ENCODE data around the gene MCF2L2.

Gene MCF2L2

DNA sequence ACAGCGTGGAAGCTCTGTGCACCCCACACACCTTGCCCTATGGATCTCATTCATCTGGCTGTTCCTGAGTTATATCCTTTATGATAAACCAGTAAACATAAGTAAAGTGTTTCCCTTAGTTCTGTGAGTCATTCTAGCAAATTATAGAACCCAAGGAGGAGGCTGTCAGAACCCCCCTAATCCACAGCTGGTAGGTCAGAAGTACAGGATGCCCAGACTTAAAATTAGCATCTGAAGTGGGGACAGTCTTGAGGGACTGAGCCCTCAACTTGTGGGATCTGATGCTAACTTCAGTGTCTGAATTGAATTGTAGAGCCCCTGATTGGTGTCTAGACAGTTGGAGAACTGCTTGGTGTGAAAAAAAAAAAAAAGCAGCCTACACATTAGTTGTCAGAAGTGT lies 100.3 kb downstream of the MCF2L2 start (continued):
- TF ChIP-seq, protein P1, sequence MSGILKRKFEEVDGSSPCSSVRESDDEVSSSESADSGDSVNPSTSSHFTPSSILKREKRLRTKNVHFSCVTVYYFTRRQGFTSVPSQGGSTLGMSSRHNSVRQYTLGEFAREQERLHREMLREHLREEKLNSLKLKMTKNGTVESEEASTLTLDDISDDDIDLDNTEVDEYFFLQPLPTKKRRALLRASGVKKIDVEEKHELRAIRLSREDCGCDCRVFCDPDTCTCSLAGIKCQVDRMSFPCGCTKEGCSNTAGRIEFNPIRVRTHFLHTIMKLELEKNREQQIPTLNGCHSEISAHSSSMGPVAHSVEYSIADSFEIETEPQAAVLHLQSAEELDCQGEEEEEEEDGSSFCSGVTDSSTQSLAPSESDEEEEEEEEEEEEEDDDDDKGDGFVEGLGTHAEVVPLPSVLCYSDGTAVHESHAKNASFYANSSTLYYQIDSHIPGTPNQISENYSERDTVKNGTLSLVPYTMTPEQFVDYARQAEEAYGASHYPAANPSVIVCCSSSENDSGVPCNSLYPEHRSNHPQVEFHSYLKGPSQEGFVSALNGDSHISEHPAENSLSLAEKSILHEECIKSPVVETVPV (CRISPR knock-in tag; IDR thresholded peaks at IDR 0.05), result no peak
- TF ChIP-seq TOX (CRISPR knock-in tag; IDR thresholded peaks at IDR 0.05; ENCODE audit: borderline replicate concordance), result no peak
- no peak for TF ChIP-seq CSDC2 (CRISPR knock-in tag; IDR thresholded peaks at IDR 0.05)

DNA sequence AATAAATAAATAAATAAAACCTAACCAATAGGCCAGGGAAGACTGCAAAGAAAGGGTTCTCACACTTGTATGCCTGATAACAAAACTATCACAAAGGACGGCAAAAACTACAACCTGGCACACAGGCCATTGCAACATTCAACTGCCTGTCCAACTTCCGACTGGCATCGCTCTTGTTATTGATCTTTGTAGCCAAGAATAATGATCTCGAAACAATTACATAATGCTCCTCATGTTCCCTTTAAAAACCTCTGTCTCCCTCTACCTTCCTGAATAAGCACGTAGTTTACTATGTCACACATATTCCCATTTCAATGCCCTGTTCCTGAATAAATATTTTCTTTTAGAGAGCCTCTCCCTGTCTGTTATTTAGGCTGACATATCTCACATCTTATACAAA lies 101.1 kb downstream of the MCF2L2 start:
- ATAC-seq, result no peak
- TF ChIP-seq CSDC2 (CRISPR knock-in tag; IDR thresholded peaks at IDR 0.05) (no peak), OSR1 (CRISPR knock-in tag; IDR thresholded peaks at IDR 0.05) (no peak), GLIS3 (CRISPR knock-in tag; IDR thresholded peaks at IDR 0.05) (no peak), TOX (CRISPR knock-in tag; IDR thresholded peaks at IDR 0.05; ENCODE audit: borderline replicate concordance) (no peak), ISL1 (CRISPR knock-in tag; IDR thresholded peaks at IDR 0.05) (no peak), ZC3H10 (CRISPR knock-in tag; IDR thresholded peaks at IDR 0.05) (no peak), TCF4 (CRISPR knock-in tag; IDR thresholded peaks at IDR 0.05; ENCODE audit: borderline replicate concordance) (no peak), PPARA (CRISPR knock-in tag; IDR thresholded peaks at IDR 0.05; ENCODE audit: borderline replicate concordance) (no peak), ZFP30 (CRISPR knock-in tag; IDR thresholded peaks at IDR 0.05) (no peak), ESRRG (CRISPR knock-in tag; IDR thresholded peaks at IDR 0.05) (no peak)
- TF ChIP-seq, protein P2, sequence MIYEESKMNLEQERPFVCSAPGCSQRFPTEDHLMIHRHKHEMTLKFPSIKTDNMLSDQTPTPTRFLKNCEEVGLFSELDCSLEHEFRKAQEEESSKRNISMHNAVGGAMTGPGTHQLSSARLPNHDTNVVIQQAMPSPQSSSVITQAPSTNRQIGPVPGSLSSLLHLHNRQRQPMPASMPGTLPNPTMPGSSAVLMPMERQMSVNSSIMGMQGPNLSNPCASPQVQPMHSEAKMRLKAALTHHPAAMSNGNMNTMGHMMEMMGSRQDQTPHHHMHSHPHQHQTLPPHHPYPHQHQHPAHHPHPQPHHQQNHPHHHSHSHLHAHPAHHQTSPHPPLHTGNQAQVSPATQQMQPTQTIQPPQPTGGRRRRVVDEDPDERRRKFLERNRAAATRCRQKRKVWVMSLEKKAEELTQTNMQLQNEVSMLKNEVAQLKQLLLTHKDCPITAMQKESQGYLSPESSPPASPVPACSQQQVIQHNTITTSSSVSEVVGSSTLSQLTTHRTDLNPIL (CRISPR knock-in tag; IDR thresholded peaks at IDR 0.05; ENCODE audit: low read depth), result no peak
- TF ChIP-seq, protein P1 (CRISPR knock-in tag; IDR thresholded peaks at IDR 0.05), result no peak
- TF ChIP-seq, protein P3, sequence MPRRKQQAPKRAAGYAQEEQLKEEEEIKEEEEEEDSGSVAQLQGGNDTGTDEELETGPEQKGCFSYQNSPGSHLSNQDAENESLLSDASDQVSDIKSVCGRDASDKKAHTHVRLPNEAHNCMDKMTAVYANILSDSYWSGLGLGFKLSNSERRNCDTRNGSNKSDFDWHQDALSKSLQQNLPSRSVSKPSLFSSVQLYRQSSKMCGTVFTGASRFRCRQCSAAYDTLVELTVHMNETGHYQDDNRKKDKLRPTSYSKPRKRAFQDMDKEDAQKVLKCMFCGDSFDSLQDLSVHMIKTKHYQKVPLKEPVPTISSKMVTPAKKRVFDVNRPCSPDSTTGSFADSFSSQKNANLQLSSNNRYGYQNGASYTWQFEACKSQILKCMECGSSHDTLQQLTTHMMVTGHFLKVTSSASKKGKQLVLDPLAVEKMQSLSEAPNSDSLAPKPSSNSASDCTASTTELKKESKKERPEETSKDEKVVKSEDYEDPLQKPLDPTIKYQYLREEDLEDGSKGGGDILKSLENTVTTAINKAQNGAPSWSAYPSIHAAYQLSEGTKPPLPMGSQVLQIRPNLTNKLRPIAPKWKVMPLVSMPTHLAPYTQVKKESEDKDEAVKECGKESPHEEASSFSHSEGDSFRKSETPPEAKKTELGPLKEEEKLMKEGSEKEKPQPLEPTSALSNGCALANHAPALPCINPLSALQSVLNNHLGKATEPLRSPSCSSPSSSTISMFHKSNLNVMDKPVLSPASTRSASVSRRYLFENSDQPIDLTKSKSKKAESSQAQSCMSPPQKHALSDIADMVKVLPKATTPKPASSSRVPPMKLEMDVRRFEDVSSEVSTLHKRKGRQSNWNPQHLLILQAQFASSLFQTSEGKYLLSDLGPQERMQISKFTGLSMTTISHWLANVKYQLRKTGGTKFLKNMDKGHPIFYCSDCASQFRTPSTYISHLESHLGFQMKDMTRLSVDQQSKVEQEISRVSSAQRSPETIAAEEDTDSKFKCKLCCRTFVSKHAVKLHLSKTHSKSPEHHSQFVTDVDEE (CRISPR knock-in tag; IDR thresholded peaks at IDR 0.05), result no peak

DNA sequence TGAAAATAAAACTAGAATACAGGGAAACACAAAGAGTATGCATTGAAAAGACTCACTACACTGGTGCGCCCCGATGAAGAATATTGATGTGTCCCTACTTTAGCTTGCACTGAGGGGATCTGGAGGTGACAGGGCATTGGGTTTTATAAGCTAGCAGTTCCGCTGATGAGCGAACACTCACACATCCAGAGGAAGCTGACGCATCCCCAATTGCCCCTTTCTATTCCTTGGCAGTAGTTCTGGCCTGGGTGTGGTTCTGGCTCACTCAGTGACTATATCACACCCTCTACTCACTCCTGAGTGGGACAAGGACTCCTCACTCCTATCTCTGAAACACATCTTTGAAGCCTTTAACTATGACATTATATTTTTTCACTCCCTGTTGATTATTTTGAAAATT lies 104.3 kb downstream of the MCF2L2 start:
- no peak for TF ChIP-seq TOX (CRISPR knock-in tag; IDR thresholded peaks at IDR 0.05; ENCODE audit: borderline replicate concordance)
- TF ChIP-seq ZNF70 (CRISPR knock-in tag; IDR thresholded peaks at IDR 0.05), result no peak
- no peak for TF ChIP-seq CSDC2 (CRISPR knock-in tag; IDR thresholded peaks at IDR 0.05)
- no peak for TF ChIP-seq ZFP3 (CRISPR knock-in tag; IDR thresholded peaks at IDR 0.05)
- TF ChIP-seq, protein P4, sequence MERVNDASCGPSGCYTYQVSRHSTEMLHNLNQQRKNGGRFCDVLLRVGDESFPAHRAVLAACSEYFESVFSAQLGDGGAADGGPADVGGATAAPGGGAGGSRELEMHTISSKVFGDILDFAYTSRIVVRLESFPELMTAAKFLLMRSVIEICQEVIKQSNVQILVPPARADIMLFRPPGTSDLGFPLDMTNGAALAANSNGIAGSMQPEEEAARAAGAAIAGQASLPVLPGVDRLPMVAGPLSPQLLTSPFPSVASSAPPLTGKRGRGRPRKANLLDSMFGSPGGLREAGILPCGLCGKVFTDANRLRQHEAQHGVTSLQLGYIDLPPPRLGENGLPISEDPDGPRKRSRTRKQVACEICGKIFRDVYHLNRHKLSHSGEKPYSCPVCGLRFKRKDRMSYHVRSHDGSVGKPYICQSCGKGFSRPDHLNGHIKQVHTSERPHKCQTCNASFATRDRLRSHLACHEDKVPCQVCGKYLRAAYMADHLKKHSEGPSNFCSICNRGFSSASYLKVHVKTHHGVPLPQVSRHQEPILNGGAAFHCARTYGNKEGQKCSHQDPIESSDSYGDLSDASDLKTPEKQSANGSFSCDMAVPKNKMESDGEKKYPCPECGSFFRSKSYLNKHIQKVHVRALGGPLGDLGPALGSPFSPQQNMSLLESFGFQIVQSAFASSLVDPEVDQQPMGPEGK (CRISPR knock-in tag; IDR thresholded peaks at IDR 0.05; ENCODE audit: borderline replicate concordance), result no peak
- TF ChIP-seq, protein P5, sequence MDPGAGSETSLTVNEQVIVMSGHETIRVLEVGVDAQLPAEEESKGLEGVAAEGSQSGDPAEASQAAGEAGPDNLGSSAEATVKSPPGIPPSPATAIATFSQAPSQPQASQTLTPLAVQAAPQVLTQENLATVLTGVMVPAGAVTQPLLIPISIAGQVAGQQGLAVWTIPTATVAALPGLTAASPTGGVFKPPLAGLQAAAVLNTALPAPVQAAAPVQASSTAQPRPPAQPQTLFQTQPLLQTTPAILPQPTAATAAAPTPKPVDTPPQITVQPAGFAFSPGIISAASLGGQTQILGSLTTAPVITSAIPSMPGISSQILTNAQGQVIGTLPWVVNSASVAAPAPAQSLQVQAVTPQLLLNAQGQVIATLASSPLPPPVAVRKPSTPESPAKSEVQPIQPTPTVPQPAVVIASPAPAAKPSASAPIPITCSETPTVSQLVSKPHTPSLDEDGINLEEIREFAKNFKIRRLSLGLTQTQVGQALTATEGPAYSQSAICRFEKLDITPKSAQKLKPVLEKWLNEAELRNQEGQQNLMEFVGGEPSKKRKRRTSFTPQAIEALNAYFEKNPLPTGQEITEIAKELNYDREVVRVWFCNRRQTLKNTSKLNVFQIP (CRISPR knock-in tag; IDR thresholded peaks at IDR 0.05; ENCODE audit: borderline replicate concordance, low read depth), result no peak
- no peak for TF ChIP-seq TCF4 (CRISPR knock-in tag; IDR thresholded peaks at IDR 0.05; ENCODE audit: borderline replicate concordance)
- TF ChIP-seq, protein P3 (CRISPR knock-in tag; IDR thresholded peaks at IDR 0.05), result no peak
- no peak for TF ChIP-seq PPARA (CRISPR knock-in tag; IDR thresholded peaks at IDR 0.05; ENCODE audit: borderline replicate concordance)
- TF ChIP-seq RARB (CRISPR knock-in tag; IDR thresholded peaks at IDR 0.05), result no peak
- TF ChIP-seq ZC3H10 (CRISPR knock-in tag; IDR thresholded peaks at IDR 0.05), result no peak
- no peak for TF ChIP-seq ESRRG (CRISPR knock-in tag; IDR thresholded peaks at IDR 0.05)
- no peak for ATAC-seq

Data from SK-N-SH treated with all-trans-retinoic acid at 6 μM for 48 hours (cell line).